ENCODE data around the gene ETDC. TPM values are rescaled to one million over a fixed set of nuclear protein-coding genes. Genes with fewer than 3 reads are reported as not detected.

The ETDC gene
- total RNA-seq, 1 donor = not detected

GRCh38 chrX:135347381-135348016 lies 38.2 kb downstream of the ETDC start:
- no peak for DNase-seq (ENCODE audit: low read depth)
- TF ChIP-seq CTCF (IDR thresholded peaks at IDR 0.05; ENCODE audit: insufficient read depth, low read depth, low read length) = no peak
- H3K4me3 ChIP-seq (ENCODE audit: low read depth, low read length) = no peak overlapping the region

GRCh38 chrX:135354288-135354687 lies 45.0 kb downstream of the ETDC start:
- no peak for DNase-seq (ENCODE audit: low read depth)
- no peak overlapping the region for H3K4me3 ChIP-seq (ENCODE audit: low read depth, low read length)
- TF ChIP-seq CTCF (IDR thresholded peaks at IDR 0.05; ENCODE audit: insufficient read depth, low read depth, low read length) = no peak

Other genes starting within 250 kb of the ETDC start
- 2.2 and 3.5 TPM in 2 replicates for gene SMIM10L2B, start 210.8 kb upstream of the ETDC start, total RNA-seq
- not detected in 2 replicates for gene ETDB, start 189.0 kb upstream of the ETDC start, total RNA-seq
- not detected in 2 replicates for gene CT55, start 138.1 kb upstream of the ETDC start, total RNA-seq
- not detected in 2 replicates for gene ETDA, start 57.4 kb upstream of the ETDC start, total RNA-seq
- gene ZNF75D, start 34.6 kb downstream of the ETDC start, total RNA-seq = 8.2 and 8.7 TPM in 2 replicates
- 10.8 and 11.3 TPM in 2 replicates for gene ZNF449, start 35.3 kb downstream of the ETDC start, total RNA-seq
- under 0.01 TPM in 1 of 2 replicates, not detected in the other for gene SMIM10L2A, start 112.5 kb downstream of the ETDC start, total RNA-seq
- gene INTS6L, start 211.2 kb downstream of the ETDC start, total RNA-seq = 6.8 and 8.2 TPM in 2 replicates